Epithelial cell of proximal tubule (primary cell): ENCODE results near the gene ASPG. TPM values are rescaled to one million over a fixed set of nuclear protein-coding genes. Genes with fewer than 3 reads are reported as not detected.
A peak's percentile ranks its signal among the peaks of the same experiment; 100 is the strongest.

ENCODE experiments used
- DNase-seq: peaks from one replicate; pipeline ENCODE4 v3.0.0-alpha.2; 2011; ENCODE audit warnings: low read depth
- H3K4me3 ChIP-seq: 2 replicates; pipeline ENCODE4 v1.5.1; 2011; ENCODE audit warnings: low read depth, mild to moderate bottlenecking, low read length
- CTCF ChIP-seq: conservative IDR thresholded peaks from 2 replicates; pipeline ENCODE4 v1.5.1; 2012; ENCODE audit warnings: low read depth, mild to moderate bottlenecking, low read length
- total RNA-seq: library from RNA; depleted of rRNA; stranded (reverse); fragments of >200 nt; gene quantifications from 2 replicates; pipeline ENCODE4 v1.2.3, GENCODE V29; 2015

Gene ASPG
- total RNA-seq, 1 donor from 2014 or later, result not detected

GRCh38 chr14:104075530-104076151, 9.9 kb upstream of the ASPG start:
- no peak for DNase-seq
- peak; percentile 66 for TF ChIP-seq CTCF
- no peak overlapping the region for H3K4me3 ChIP-seq

- no peak for DNase-seq
- H3K4me3 ChIP-seq, result no peak overlapping the region
- no peak for TF ChIP-seq CTCF
These were observed 8.8 kb upstream of the ASPG start for GRCh38 chr14:104076743-104077142.

GRCh38 chr14:104078031-104078455, 7.5 kb upstream of the ASPG start:
- peak; percentile 100 for TF ChIP-seq CTCF
- peak; percentile 27 for DNase-seq
- no peak overlapping the region for H3K4me3 ChIP-seq

- no peak for TF ChIP-seq CTCF
- no peak for DNase-seq
- no peak overlapping the region for H3K4me3 ChIP-seq
These were observed 4.9 kb upstream of the ASPG start for GRCh38 chr14:104080376-104081260.

GRCh38 chr14:104081261-104081835, 4.2 kb upstream of the ASPG start:
- TF ChIP-seq CTCF, result no peak
- DNase-seq, result no peak
- H3K4me3 ChIP-seq, result no peak overlapping the region

DNA sequence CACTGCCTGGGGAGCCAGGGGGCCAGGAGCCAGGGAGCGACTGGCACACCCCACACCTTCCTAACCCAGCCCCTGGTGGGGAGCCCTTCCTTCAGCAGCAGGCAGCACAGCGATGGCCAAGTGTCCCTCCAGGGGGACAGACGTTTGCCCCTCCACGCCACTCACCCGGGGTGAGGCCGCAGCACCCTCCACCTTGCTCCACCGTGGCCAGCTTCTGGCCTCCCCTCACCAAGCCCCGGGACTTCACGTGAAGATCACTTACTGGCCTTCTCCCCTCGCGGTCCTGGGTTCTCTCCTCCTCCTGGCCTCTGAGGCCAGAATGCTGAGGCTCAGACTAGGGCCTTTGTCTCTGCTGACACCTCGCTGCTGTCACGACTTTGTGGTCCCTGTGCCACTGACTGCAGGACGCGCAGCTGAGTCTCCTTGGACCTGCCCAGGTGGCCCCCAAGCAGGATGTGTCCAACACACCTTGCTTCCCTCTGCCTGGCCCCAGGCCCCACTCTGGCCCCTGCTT, 3.5 kb upstream of the ASPG start:
- no peak for TF ChIP-seq CTCF
- H3K4me3 ChIP-seq, result no peak overlapping the region
- DNase-seq, result no peak
